ENCODE results near the gene MAP2K1. TPM values are rescaled to one million over a fixed set of nuclear protein-coding genes. Genes with fewer than 3 reads are reported as not detected.

The MAP2K1 gene
- total and polyA plus RNA-seq, 4 donors = 14.3 to 30.2 (median 24.4) TPM

GRCh38 chr15:66415360-66415759 lies 28.6 kb downstream of the MAP2K1 start:
- Histone ChIP-seq H3K27ac (ENCODE audit: low read depth in 1 of 2, low read length in 2 of 2) (no peak overlapping the region), H3K4me3 (ENCODE audit: low read depth in 1 of 3, low read length in 3 of 3) (no peak overlapping the region), H3K9ac (ENCODE audit: low read depth in 1 of 2, low read length in 2 of 2) (no peak overlapping the region), H3K4me1 (ENCODE audit: control insufficient read depth in 4 of 4, insufficient read depth in 4 of 4, low read length in 3 of 4) (peaks cover 7 to 18% (median 14%) of the 10 kb centered on the region in 4 donors), H3K9me3 (ENCODE audit: control insufficient read depth in 4 of 4, low read length in 3 of 4) (no peaks in the 10 kb centered on the region), H3K27me3 (ENCODE audit: control insufficient read depth in 4 of 4, insufficient read depth in 4 of 4, low read length in 3 of 4) (no peaks in the 10 kb centered on the region), H3K36me3 (ENCODE audit: control insufficient read depth in 4 of 4, insufficient read depth in 3 of 4, low read depth in 1 of 4, low read length in 3 of 4) (no peaks in the 10 kb centered on the region)
- DNase-seq (ENCODE audit: low spot score) = no peak
- TF ChIP-seq MAX (IDR thresholded peaks at IDR 0.05) (no peak), FOXA2 (IDR thresholded peaks at IDR 0.05) (no peak), HNF4A (conservative IDR thresholded peaks at IDR 0.05) (no peak), NR2F2 (IDR thresholded peaks at IDR 0.05) (no peak), ZBTB33 (IDR thresholded peaks at IDR 0.05) (no peak), RAD21 (IDR thresholded peaks at IDR 0.05) (no peak)

- 50% methylated on average over 5 of the region's 5 CpGs for WGBS
- Histone ChIP-seq H3K4me3 (ENCODE audit: low read depth in 1 of 3, low read length in 3 of 3) (no peak overlapping the region), H3K9ac (ENCODE audit: low read depth in 1 of 2, low read length in 2 of 2) (no peak overlapping the region), H3K4me1 (ENCODE audit: control insufficient read depth in 4 of 4, insufficient read depth in 4 of 4, low read length in 3 of 4) (peaks cover 7 to 10% (median 9%) of the 10 kb centered on the region in 4 donors), H3K27ac (ENCODE audit: low read depth in 1 of 2, low read length in 2 of 2) (no peak overlapping the region), H3K27me3 (ENCODE audit: control insufficient read depth in 4 of 4, insufficient read depth in 4 of 4, low read length in 3 of 4) (no peaks in the 10 kb centered on the region), H3K36me3 (ENCODE audit: control insufficient read depth in 4 of 4, insufficient read depth in 3 of 4, low read depth in 1 of 4, low read length in 3 of 4) (no peaks in the 10 kb centered on the region), H3K9me3 (ENCODE audit: control insufficient read depth in 4 of 4, low read length in 3 of 4) (no peaks in the 10 kb centered on the region)
- TF ChIP-seq CTCF (IDR thresholded peaks at IDR 0.05; ENCODE audit: low read depth, low read length, missing input control) (no peak), HNF4A (conservative IDR thresholded peaks at IDR 0.05) (no peak), GABPA (IDR thresholded peaks at IDR 0.05 in 1 of 2, conservative IDR thresholded peaks at IDR 0.05 in 1 of 2) (no peak), EGR1 (IDR thresholded peaks at IDR 0.05; ENCODE audit: low read depth in 2 of 2) (no peak), ATF3 (IDR thresholded peaks at IDR 0.05) (no peak), HNF4G (IDR thresholded peaks at IDR 0.05) (no peak), NR2F2 (IDR thresholded peaks at IDR 0.05) (no peak), TAF1 (conservative IDR thresholded peaks at IDR 0.05) (no peak), JUND (IDR thresholded peaks at IDR 0.05) (no peak), FOXA1 (IDR thresholded peaks at IDR 0.05) (no peak), YY1 (IDR thresholded peaks at IDR 0.05) (no peak), SP1 (IDR thresholded peaks at IDR 0.05) (no peak)
- no peak for DNase-seq (ENCODE audit: low spot score)
These were observed 31.0 kb downstream of the MAP2K1 start for GRCh38 chr15:66417736-66418135.

- Histone ChIP-seq H3K9me3 (ENCODE audit: control insufficient read depth in 4 of 4, low read length in 3 of 4) (no peaks in the 10 kb centered on the region), H3K27me3 (ENCODE audit: control insufficient read depth in 4 of 4, insufficient read depth in 4 of 4, low read length in 3 of 4) (no peaks in the 10 kb centered on the region), H3K4me3 (ENCODE audit: low read depth in 1 of 3, low read length in 3 of 3) (no peak overlapping the region), H3K36me3 (ENCODE audit: control insufficient read depth in 4 of 4, insufficient read depth in 3 of 4, low read depth in 1 of 4, low read length in 3 of 4) (no peaks in the 10 kb centered on the region), H3K27ac (ENCODE audit: low read depth in 1 of 2, low read length in 2 of 2) (no peak overlapping the region), H3K4me1 (ENCODE audit: control insufficient read depth in 4 of 4, insufficient read depth in 4 of 4, low read length in 3 of 4) (peaks cover 7 to 10% (median 8%) of the 10 kb centered on the region in 4 donors), H3K9ac (ENCODE audit: low read depth in 1 of 2, low read length in 2 of 2) (no peak overlapping the region)
- DNase-seq (ENCODE audit: low spot score) = no peak
- WGBS = 99% methylated on average over 3 of the region's 3 CpGs
- TF ChIP-seq FOXA2 (IDR thresholded peaks at IDR 0.05) = no peak
- TF ChIP-seq SP1 (IDR thresholded peaks at IDR 0.05) = no peak
- no peak for TF ChIP-seq CTCF (IDR thresholded peaks at IDR 0.05; ENCODE audit: low read depth, low read length, missing input control)
- no peak for TF ChIP-seq MAX (IDR thresholded peaks at IDR 0.05)
- no peak for TF ChIP-seq REST (IDR thresholded peaks at IDR 0.05)
These were observed 32.8 kb downstream of the MAP2K1 start for GRCh38 chr15:66419471-66419870.

Data from liver (tissue), 9 donors.